ENCODE data around the gene SUGCT.

Gene SUGCT

GRCh38 chr7:40380111-40380510, 245.3 kb downstream of the SUGCT start:
- DNase-seq, result no peak
- Histone ChIP-seq H3K36me3 (replicated peaks) (no peaks in the 10 kb centered on the region), H3K27me3 (replicated peaks) (no peaks in the 10 kb centered on the region), H3K27ac (no peak overlapping the region), H3K4me3 (ENCODE audit: low read depth, low read length) (no peak overlapping the region)
- TF ChIP-seq CTCF (IDR thresholded peaks at IDR 0.05; ENCODE audit: low read depth, low read length, missing control alignments), result no peak
- in situ Hi-C loops (cut with HindIII; ENCODE audit: low pct_ligation_motif_present, low sequenced_read_pairs), result no loop called here

- Histone ChIP-seq H3K36me3 (replicated peaks) (no peaks in the 10 kb centered on the region), H3K27ac (no peak overlapping the region), H3K4me3 (ENCODE audit: low read depth, low read length) (no peak overlapping the region), H3K27me3 (replicated peaks) (no peaks in the 10 kb centered on the region)
- DNase-seq, result no peak
- no peak for TF ChIP-seq CTCF (IDR thresholded peaks at IDR 0.05; ENCODE audit: low read depth, low read length, missing control alignments)
- in situ Hi-C loops (cut with HindIII; ENCODE audit: low pct_ligation_motif_present, low sequenced_read_pairs), result no loop called here
These were observed 247.3 kb downstream of the SUGCT start for GRCh38 chr7:40382145-40382544.

- Histone ChIP-seq H3K27me3 (replicated peaks) (no peaks in the 10 kb centered on the region), H3K36me3 (replicated peaks) (no peaks in the 10 kb centered on the region), H3K27ac (no peak overlapping the region), H3K4me3 (ENCODE audit: low read depth, low read length) (no peak overlapping the region)
- DNase-seq, result no peak
- in situ Hi-C loops (cut with HindIII; ENCODE audit: low pct_ligation_motif_present, low sequenced_read_pairs), result no loop called here
- TF ChIP-seq CTCF (IDR thresholded peaks at IDR 0.05; ENCODE audit: low read depth, low read length, missing control alignments), result no peak
These were observed 258.9 kb downstream of the SUGCT start for GRCh38 chr7:40393660-40394059.

GRCh38 chr7:40394400-40394799, 259.6 kb downstream of the SUGCT start:
- in situ Hi-C loops (cut with HindIII; ENCODE audit: low pct_ligation_motif_present, low sequenced_read_pairs), result no loop called here
- Histone ChIP-seq H3K4me3 (ENCODE audit: low read depth, low read length) (no peak overlapping the region), H3K36me3 (replicated peaks) (no peaks in the 10 kb centered on the region), H3K27me3 (replicated peaks) (no peaks in the 10 kb centered on the region), H3K27ac (no peak overlapping the region)
- DNase-seq, result no peak
- TF ChIP-seq CTCF (IDR thresholded peaks at IDR 0.05; ENCODE audit: low read depth, low read length, missing control alignments), result no peak

- in situ Hi-C loops (cut with HindIII; ENCODE audit: low pct_ligation_motif_present, low sequenced_read_pairs), result no loop called here
- Histone ChIP-seq H3K27me3 (replicated peaks) (no peaks in the 10 kb centered on the region), H3K27ac (no peak overlapping the region), H3K4me3 (ENCODE audit: low read depth, low read length) (no peak overlapping the region), H3K36me3 (replicated peaks) (no peaks in the 10 kb centered on the region)
- no peak for DNase-seq
- TF ChIP-seq CTCF (IDR thresholded peaks at IDR 0.05; ENCODE audit: low read depth, low read length, missing control alignments), result no peak
These were observed 265.7 kb downstream of the SUGCT start for GRCh38 chr7:40400525-40400924.

GRCh38 chr7:40401406-40401805, 266.6 kb downstream of the SUGCT start:
- no peak for TF ChIP-seq CTCF (IDR thresholded peaks at IDR 0.05; ENCODE audit: low read depth, low read length, missing control alignments)
- no peak for DNase-seq
- no peaks in the 10 kb centered on the region for H3K36me3 ChIP-seq (replicated peaks)
- H3K27ac ChIP-seq, result no peak overlapping the region
- H3K27me3 ChIP-seq (replicated peaks), result no peaks in the 10 kb centered on the region
- in situ Hi-C loops (cut with HindIII; ENCODE audit: low pct_ligation_motif_present, low sequenced_read_pairs), result no loop called here
- H3K4me3 ChIP-seq (ENCODE audit: low read depth, low read length), result no peak overlapping the region
